ENCODE data around the gene RAP1GAP2. TPM values are rescaled to one million over a fixed set of nuclear protein-coding genes. Genes with fewer than 3 reads are reported as not detected.
A peak's percentile ranks its signal among the peaks of the same experiment; 100 is the strongest.

Gene RAP1GAP2
- total and polyA plus RNA-seq, 8 donors, result 11.8 to 92.4 (median 31.0) TPM

- Histone ChIP-seq H3K27ac (peak overlapping the region in 3 of 5 donors; percentile 9 to 49 (median 37)), H3K4me1 (peaks cover 0 to 24% (median 13%) of the 10 kb centered on the region in 4 donors), H3K9me3 (no peaks in the 10 kb centered on the region), H3K27me3 (no peaks in the 10 kb centered on the region), H3K36me3 (peaks cover 0 to 28% (median 10%) of the 10 kb centered on the region in 4 donors), H3K4me3 (no peak overlapping the region)
- TF ChIP-seq POLR2AphosphoS5 (IDR thresholded peaks at IDR 0.05) (no peak), EP300 (IDR thresholded peaks at IDR 0.05) (no peak), CTCF (IDR thresholded peaks at IDR 0.05) (no peak), POLR2A (IDR thresholded peaks at IDR 0.05) (no peak)
- WGBS, 5 donors, result 73 to 82% (median 76%) methylated on average over 13 of the region's 13 CpGs
- peak in 1 of 2 donors; percentile 26 for DNase-seq
- intact Hi-C loops (cut with DNase I; ENCODE audit: low total_unique reads), result no loop called here
These were observed 113.1 kb downstream of the RAP1GAP2 start for GRCh38 chr17:2909175-2909845.

DNA sequence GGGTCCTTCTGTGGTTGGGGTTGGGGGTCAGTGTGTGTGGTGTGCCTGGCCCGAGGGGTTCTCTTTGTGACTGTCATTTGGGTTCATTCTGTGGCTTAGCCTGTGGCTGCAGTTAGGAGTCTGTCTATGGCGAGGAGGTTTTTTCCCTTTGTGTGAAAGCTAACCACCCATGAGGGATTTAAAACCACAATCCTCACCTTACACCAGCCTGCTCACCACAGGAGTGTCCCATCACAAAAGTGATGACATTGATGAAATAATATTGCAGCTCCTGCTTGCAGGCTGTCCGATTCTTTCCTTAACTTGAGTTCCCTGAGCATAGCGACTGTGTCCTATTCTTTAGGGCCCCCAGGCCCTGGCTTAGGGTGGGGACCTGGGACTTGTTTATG, 113.6 kb downstream of the RAP1GAP2 start:
- Histone ChIP-seq H3K9me3 (no peaks in the 10 kb centered on the region), H3K27me3 (no peaks in the 10 kb centered on the region), H3K4me1 (peaks cover 0 to 20% (median 8%) of the 10 kb centered on the region in 4 donors), H3K27ac (peak overlapping the region in 3 of 5 donors; percentile 9 to 49 (median 37)), H3K4me3 (no peak overlapping the region), H3K36me3 (peaks cover 0 to 28% (median 10%) of the 10 kb centered on the region in 4 donors)
- WGBS, 5 donors, result 88 to 98% (median 88%) methylated on average over 4 of the region's 4 CpGs
- intact Hi-C loops (cut with DNase I; ENCODE audit: low total_unique reads), result no loop called here
- no peak for TF ChIP-seq EP300 (IDR thresholded peaks at IDR 0.05)
- no peak for TF ChIP-seq POLR2A (IDR thresholded peaks at IDR 0.05)
- TF ChIP-seq CTCF (IDR thresholded peaks at IDR 0.05), result no peak
- TF ChIP-seq POLR2AphosphoS5 (IDR thresholded peaks at IDR 0.05), result no peak
- DNase-seq, result no peak

DNA sequence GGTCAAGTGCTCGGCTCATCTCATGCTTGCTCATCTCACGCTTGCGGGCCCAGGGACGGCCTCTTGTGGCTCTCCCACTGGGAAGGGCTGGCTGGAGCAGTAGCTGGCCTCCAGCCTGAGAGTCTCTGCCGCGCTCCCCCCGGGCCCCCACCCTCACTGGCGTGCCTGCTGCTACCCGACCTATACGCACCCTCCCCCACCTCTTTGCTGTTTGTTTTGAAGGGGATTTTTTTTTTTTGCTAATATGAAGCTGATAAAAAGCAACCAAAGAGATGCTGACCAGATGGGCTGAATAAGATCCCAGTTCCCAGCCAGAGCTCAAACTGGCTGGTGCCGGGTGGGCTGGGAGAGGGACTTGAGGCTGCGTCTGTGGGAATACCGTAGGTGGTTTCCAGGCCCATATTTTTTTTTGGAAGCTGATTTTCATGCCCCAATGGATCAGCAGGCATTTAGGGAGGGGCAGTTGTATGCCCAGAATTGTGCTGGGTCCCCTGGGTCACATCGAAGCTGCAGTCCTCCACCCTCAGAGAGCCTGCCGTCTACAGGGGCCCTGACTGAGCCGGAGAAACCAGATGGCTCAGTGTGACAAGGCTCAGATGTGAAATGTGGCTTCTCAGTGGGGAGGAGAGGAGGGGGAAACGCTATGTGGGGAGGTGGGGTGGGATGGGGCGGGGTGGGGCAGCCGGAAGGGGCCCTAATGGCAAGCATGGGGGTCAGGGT, 115.0 kb downstream of the RAP1GAP2 start:
- WGBS, 5 donors, result 41 to 59% (median 55%) methylated on average over 15 to 19 of the region's 19 CpGs
- H3K4me1 ChIP-seq, result peaks cover 0 to 13% (median 4%) of the 10 kb centered on the region in 4 donors
- no peaks in the 10 kb centered on the region for H3K9me3 ChIP-seq
- H3K36me3 ChIP-seq, result peaks cover 0 to 18% (median 7%) of the 10 kb centered on the region in 4 donors
- no peak overlapping the region for H3K4me3 ChIP-seq
- intact Hi-C loops (cut with DNase I; ENCODE audit: low total_unique reads), result no loop called here
- no peak for TF ChIP-seq EP300 (IDR thresholded peaks at IDR 0.05)
- no peak for TF ChIP-seq CTCF (IDR thresholded peaks at IDR 0.05)
- no peak for TF ChIP-seq POLR2AphosphoS5 (IDR thresholded peaks at IDR 0.05)
- no peak for TF ChIP-seq POLR2A (IDR thresholded peaks at IDR 0.05)
- no peaks in the 10 kb centered on the region for H3K27me3 ChIP-seq
- DNase-seq, result peak in 1 of 2 donors; percentile 53
- peak overlapping the region in 3 of 5 donors; percentile 4 to 61 (median 49) for H3K27ac ChIP-seq

- intact Hi-C loops (cut with DNase I; ENCODE audit: low total_unique reads), result no loop called here
- TF ChIP-seq POLR2AphosphoS5 (IDR thresholded peaks at IDR 0.05), result no peak
- no peak for TF ChIP-seq POLR2A (IDR thresholded peaks at IDR 0.05)
- no peak for TF ChIP-seq CTCF (IDR thresholded peaks at IDR 0.05)
- no peak for TF ChIP-seq EP300 (IDR thresholded peaks at IDR 0.05)
- Histone ChIP-seq H3K4me3 (no peak overlapping the region), H3K4me1 (peaks cover 0 to 13% (median 4%) of the 10 kb centered on the region in 4 donors), H3K27ac (peak overlapping the region in 2 of 5 donors; percentile 4 to 61), H3K36me3 (peaks cover 0 to 20% (median 5%) of the 10 kb centered on the region in 4 donors), H3K9me3 (no peaks in the 10 kb centered on the region), H3K27me3 (no peaks in the 10 kb centered on the region)
- 60 to 80% (median 71%) methylated on average over 10 of the region's 10 CpGs for WGBS, 5 donors
- DNase-seq, result no peak
These were observed 115.5 kb downstream of the RAP1GAP2 start for GRCh38 chr17:2911755-2912111.
